NCI-H345 (cell line): ENCODE measurements around the gene EPG5.
"Not testable (repeated sequence)": the region's sequence is repeated elsewhere in the genome, so short reads cannot be mapped to it uniquely, and the experiment has no call there.

Experiments used
- DNase-seq: peaks from one replicate; lab custom pipeline; 2025; lab: John Stamatoyannopoulos, UW

Gene EPG5

DNA sequence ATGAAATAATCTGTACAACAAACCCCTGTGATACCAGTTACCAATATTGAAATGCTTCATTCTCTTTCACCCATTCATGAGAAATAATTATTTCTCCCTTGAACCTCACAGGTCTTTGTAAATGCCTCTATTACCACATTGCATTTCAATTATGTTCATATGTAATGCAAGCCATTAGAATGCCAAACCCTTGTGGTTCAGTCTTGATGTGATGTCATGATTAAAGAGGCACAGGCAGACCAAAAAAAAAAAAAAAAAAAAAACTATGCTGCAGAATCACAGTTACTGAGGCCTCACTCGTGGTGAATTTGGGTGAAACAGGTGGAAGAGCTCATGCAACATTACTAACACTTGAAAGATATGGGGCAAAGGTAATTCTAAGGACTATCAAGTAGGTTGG, 9.4 kb upstream of the EPG5 start:
- DNase-seq = no peak

DNA sequence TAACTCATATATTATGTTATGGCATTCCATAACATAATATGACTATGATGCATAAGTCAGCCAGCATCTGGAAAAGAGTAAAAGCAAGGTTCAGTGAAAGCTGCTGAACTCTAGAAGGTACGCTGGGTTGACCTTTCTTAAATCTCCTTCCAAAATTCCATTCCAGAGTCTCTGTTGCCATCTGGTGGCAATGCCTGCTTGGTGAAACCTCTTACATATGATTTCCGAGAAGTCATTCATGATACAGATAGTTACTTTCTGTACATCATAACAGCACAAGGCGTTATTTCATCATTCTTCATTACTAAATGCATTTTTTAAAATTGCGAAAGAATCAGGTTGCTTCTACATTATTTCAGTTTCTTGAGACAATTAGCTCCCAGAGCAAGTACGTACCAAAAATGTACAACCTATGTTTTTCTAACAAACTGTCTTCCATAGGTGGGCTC, 7.0 kb upstream of the EPG5 start:
- peak; percentile 74 for DNase-seq

DNA sequence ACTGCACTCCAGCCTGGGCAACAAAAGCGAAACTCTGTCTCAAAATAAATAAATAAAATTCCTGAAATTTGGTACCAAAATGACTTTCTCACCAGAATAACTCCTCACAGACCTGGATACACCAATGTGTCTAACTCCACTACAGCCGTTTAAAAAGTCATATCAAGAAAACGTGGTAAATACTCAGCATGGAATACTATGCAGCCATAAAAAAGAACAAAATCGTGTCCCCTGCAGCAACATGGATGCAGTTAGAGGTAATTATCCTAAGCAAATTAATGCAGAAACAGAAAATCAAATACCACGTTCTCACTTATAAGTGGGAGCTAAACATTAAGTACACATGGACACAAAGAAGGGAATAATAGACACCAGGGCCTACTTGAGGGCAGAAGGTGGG, 2.2 kb downstream of the EPG5 start:
- not testable (repeated sequence) for DNase-seq

DNA sequence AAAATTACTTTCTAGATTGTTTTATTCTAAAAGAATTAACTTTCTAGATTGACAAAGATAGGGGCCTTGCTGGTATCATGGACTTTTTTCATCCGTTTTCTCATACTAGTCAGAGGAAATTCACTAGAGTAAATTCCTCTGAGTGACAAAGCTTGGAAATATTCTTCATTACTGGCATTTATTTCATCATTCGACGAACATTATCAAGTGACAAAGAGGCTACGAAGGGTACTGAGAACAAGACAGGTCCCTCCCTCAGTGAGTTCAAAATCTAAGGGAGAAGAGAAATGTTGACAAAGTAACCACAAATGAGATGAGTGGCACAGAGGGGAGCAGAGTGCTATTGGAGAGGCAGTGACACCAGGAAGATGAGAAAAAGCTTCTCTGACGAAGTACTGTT, 4.3 kb downstream of the EPG5 start:
- no peak for DNase-seq

DNA sequence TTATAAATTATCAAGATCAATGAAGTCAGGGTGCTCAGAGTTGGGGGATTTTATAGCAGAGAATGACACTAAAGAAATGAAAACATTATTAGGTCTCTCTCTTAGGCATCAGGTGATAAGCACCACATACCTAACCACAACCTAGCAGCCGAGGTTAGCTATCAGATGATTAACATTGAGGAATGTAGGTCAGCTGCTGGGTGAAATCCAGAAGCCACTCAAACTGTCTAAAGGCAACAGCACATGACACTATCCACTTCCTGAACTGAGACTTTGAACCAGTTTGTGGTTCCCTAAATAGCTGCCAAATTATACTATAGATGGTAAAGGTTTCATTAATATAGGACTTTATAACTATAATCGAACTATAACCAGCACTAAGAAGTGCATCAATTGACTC, 4.7 kb downstream of the EPG5 start:
- no peak for DNase-seq

DNA sequence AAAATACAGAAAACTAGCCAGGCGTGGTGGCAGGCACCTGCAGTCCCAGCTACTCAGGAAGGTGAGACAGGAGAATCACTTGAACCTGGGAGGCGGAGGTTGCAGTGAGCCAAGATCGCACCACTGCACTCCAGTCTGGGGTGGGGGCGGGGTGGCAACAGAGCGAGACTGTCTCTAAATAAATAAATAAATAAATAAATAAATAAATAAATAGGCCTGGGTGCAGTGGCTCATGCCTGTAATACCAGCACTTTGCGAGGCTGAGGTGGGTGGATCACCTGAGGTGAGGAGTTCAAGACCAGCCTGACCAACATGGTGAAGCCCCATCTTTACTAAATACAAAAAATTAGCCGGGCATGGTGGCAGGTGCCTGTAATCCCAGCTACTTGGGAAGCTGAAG, 7.6 kb downstream of the EPG5 start:
- DNase-seq = not testable (repeated sequence)

DNA sequence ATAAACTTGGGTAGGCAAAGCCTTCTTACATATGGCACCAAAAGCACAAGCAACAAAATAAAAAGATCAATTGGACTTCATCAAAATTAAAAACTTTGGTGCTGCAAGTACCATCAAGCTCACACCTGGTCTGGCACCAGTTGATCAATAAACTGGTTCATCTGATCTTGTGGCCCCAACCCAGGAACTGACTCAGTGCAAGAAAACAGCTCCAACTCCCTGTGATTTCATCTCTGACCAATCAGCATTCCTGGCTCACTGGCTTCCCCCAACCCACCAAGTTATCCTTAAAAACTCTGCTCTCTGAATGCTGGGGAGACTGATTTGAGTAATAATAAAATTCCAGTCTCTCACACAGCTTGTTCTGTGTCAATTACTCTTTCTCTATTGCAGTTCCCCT, 8.4 kb downstream of the EPG5 start:
- DNase-seq = no peak

DNA sequence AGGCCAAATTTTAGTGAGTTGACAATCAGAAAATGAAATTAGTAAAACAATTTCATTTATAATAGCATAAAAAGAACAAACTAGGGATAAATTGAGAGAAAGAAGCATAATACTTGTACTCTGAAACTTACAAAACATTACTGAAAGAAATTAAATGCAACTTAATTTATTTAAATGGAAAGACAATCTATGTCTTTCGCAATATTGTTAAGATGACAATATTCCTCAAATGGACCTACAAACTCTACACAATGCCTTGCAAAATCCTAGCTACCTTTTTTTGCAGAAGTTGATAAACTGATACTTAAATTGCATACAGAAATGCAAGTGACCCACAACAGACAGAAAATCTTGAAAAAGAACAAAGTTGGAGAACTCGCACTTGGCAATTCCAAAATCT, 9.1 kb downstream of the EPG5 start:
- DNase-seq = no peak

DNA sequence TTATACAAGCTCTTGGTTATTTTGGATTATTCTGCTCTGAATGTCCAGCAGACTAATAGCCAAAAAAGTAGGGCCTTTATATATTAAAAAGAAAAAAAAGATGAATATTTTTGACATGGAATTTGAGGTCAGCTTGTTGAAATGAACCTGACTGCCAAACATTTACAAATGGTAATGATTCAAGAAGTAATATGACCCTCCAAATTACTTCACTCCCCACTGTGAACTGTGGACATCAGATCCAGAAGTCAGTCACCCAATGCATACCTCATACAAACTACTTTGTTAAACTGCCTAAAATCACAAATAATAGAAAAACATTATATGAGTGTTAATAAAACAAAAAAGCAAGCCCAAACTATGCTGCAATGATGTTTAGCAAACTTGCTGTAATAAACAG, 10.0 kb downstream of the EPG5 start:
- no peak for DNase-seq

DNA sequence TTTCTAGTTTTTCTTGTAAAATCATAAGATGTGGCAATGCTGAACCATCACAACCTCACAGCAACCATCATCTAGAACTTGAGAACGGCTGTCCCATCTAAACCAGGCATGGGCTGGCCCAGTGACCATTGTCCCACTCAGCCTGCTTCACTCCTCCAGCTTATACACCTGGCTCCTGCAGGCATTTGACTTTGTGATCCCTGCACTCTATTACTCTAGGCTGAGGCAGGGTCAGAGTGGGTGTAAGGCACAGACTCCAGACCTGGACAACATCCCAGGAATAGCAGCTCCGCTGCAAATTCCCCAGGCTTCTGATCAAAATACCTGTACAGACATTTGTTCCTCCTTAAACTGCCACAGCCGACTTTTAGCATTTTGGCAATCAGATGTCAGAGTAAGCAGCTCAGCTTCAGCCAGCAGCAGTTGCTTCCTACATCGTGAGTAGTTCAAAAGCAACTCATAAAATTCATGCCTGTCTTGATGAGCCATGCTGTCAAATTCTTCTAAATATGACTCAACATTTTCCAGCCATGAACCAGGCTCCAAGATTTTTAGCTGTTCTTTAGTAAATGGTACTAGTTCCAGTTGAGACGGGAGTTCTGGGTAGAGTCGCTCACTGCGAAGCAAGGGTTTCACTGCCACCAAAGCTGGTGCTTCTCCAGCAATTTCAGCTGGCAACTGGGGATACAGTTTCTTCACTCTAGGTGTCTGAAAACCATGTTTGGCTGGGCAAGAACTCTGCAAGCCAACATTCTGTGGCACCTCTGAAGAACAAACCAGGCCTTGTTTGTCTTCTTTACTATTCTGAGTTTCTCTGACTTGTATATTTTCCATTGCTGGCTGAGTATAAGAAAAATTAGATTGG, 12.8 kb downstream of the EPG5 start:
- DNase-seq = no peak

DNA sequence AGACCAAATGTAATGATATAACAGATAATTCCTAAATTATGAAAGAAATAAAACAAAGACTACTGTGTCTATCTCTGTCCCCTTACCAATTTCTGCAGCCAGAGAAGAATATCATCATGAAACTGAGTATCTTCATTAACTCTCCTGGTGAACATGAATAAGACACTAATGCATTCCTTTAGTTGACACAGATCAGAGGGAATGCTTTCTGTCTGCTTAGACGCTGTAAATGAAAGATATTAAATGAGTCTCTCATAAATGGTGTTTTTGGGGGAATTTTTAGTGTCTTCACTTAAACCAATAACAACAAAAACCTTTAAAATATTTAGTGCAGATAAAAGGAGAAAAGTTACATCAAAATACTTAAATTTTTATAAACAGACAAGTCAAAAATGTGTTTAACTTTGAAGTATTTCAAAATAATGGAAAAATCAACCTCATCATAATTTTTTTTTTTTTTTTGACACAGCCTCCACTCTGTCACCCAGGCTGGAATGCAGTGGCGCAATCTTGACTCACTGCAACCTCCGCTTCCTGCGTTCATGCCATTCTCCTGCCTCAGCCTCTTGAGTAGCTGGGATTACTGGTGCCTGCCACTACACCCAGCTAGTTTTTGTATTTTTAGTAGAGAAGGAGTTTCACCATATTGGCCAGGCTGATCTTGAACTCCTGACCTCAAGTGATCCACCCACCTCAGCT, 16.0 kb downstream of the EPG5 start:
- no peak for DNase-seq

DNA sequence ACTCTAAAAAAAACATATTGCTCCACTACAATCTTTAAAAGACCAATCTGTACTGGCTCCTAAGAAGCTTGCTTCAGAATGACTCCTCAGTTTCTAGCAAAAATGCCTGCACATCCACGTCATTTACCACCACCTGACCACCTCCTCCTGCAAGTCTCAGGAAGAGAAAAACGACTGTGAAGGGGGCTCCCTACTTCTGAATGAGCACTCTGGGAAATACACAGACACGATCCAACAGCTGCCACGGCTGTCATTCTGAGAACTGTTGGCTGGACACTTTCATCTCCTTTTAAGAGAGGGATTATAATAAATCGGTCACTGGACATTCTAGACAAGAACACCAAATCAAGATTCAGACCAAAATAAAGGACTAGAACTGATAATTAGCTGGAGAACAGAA, 21.5 kb downstream of the EPG5 start:
- no peak for DNase-seq

DNA sequence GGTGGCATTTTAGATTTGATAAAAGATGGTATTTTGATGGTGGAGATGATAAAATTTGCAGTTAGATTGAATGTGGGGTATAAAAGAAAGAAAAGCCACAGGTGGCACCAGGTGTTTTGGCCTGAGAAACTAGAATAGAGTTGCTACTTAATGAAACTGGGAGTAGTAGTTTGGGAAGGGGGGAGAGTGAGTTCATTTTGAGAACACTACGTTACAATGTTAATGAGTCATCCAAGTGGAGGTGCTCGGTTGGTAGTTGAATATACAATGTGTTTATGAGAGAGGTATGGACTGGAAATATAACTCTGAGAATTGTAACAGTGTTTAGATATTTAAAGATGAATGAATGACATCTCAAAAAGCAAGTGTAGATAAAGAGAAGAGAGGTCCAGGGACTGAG, 26.4 kb downstream of the EPG5 start:
- DNase-seq = no peak

DNA sequence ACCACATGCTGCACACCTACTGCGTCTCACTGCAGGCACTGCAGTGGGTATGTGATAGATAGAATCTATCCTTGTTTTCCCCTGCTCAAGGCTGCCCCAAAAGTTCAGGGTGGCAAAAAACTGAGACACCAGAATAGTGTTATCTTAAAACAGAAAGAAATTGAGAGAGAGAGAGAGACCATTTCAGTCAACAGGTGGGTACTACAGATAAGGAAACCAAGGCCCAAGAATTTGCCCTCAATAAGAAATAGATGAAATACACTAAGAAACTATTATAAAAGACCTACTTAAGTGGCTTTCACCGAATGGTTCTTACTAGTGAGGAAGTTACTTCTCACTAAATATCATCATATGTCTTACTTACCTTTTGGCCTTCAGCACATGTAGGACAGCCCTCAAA, 27.9 kb downstream of the EPG5 start:
- DNase-seq = no peak

DNA sequence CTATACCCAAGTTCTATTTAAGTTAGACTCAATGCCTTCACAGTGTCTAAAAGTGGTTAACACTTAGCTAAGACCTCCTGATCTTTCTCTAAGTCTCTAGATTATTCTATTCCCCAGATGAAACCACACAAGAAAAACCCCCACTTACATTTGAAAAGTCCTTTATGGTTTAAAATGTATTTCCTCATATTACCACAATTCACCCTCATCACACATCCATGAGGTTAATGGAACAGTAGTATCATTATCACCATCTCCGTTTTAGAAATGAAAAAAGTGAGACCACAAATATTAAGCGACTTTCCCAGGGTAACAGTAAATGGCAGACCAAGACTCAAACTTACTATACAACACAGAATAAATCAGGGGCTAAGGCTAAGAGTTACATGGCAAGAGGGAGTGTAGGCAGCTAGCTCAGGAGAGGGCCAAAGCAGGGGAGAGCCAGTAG, 28.6 kb downstream of the EPG5 start:
- DNase-seq = no peak

DNA sequence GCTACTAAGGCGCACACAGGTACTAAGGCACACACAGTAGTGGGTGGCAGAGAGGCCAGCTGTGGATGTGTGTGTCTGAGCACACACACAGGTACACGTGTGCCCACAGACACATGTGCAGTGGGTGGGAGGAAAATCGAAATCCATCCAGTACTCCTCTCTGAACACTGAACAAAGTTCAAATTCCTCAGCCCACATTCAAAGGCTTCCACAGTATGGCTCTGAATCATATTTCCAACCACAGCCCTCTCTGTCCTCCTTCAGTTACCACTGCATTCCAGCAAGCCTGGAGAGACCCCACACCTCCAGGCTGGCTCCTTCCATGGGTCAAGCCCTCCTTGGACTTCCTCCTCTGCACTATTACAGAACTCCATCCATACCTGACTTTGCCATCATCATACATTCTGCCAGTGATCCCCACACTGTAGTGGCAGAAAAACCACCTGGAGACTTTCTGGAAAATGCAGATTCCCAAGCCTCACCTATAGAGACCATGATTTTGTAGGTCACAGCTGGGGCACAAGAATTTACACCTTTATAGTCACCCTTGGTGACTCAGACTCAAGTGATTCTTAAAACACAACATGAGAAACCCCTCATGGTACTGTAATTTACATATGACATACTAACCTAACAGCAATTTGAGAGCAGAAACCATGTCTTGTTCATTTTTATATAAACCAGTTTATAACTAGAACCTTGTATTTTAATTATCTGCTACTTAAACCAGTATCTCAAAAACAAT, 31.4 kb downstream of the EPG5 start:
- no peak for DNase-seq

DNA sequence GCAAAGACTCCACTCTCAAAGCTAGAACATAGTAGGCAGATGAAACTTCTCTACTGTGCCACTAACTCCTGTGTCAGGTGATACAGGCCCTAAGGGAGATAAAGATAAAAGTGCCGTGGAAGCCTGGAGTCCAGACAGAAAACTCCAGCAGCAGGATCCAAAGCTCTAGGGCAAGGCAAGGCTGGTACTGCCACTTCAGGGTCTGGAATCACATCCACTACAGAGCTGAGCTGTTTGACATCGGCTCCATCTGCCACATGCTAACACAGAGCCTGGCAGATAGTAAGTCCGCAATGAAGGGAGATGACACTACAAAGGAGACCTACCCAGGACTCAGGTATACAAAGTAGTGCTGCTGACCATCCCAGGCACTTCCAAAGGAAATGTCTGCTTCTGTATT, 34.4 kb downstream of the EPG5 start:
- no peak for DNase-seq

DNA sequence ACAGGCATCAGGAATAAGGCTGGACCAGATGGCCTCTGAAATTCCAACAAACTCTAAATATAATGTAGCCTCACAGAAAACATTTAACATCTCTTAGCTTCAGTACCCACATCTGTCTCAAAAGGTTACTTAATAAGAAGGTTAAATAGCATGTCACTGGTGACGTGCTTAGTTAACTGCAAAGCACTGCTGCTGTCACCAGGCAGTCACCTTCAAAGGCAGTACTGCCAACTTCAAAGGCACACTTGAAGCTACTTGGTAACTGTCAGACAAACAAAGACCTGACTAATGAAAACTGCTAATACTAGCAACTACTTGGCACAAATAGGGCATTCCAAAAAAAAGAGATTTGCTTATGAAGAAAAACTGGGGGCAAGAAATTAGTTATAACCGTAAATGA, 36.2 kb downstream of the EPG5 start:
- no peak for DNase-seq

DNA sequence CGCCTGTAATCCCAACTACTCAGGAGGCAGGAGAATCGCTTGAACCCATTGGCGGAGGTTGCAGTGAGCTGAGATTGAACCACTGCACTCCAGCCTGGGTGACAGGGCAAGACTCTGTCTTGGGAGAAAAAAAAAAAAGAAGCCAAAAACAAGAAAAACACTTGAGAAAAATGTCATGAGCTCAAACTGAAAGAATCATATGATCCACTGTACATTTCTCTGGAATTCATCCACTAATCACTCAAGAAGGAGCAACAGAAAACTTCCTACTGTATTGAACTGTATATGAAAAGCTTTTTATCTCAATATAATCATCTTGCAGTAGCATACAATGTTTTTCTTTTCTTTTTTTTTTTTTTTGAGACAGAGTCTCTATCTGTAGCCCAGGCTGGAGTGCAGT, 40.4 kb downstream of the EPG5 start:
- DNase-seq = no peak

DNA sequence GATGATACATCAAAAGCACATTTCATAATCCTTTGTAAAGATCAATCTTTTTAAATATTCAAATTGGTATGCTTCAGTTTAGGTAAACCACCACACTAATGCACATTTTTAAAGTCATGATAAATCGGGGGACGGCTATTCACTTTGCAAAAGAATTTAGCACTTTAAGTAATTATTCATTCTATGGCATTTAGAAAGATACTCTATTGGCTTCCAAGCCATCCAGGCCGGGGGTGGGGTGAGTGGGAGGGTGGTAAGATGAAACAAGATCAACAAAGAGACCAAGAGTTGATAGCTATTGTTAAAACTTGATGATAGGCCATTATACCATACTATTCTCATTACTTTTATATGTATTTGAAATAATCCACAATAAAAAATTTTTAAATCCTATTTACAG, 41.0 kb downstream of the EPG5 start:
- no peak for DNase-seq

DNA sequence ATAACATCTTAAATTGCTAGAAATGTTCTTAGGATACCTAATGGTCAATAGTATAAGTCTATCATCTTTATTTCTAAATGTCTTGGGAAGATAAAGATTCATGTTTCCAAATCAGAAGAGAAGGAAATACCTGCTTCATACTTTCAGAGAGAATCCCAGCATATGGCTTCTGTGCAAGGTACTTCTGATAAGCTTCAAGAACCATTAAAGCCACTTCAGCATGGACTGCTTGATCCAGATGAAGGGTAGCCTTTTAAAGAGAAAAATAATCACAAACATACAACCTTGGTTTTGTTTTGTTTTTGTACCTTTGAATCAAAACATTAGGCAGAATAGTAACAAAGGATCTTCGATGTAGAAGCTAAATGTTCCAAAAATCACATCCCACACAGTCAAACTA, 44.0 kb downstream of the EPG5 start:
- no peak for DNase-seq

DNA sequence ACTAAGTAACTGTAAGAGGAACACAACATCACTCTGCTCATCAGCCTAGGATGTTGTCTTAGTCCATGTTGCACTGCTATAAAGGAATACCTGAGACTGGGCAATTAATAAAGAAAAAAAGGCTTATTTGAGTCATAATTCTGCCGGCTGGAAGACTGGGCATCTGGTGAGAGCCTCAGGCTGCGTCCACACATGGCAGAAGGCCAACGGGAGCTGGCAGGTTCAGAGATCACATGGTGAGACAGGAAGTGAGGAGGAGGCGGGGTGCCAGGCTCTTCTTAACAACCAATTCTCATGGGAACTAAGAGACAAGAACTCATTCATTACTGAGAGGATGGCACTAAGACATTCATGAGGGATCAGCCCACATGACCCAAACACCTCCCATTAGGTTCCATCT, 46.8 kb downstream of the EPG5 start:
- DNase-seq = peak; percentile 77

DNA sequence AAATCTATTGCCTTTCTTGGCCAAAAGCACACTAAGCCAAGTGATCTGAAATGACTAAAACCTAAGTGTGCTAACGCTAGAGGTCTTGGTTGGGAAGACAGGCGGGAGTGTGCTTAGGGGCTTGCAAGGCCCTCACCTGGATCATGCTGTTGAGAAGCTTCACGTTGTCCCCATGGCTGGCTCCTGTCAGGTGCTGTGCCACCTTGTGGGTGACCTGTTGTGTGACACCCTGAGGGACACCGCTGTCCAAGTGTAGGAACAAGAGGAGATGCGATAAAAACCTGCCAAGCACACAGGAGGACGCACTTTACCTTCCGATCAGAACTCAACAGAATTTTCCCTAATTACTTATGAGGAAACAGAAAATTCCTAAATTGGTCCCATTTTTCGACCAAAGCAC, 50.8 kb downstream of the EPG5 start:
- DNase-seq = no peak
